HG03558 (cell line): ENCODE data around the gene ZDHHC5.

Source experiments
- ATAC-seq: cut with Tn5 transposase; IDR thresholded peaks from one replicate; pipeline ENCODE4 v1.9.1; 2021; ENCODE audit warnings: moderate number of reproducible peaks; ENCODE audit not compliant: unreplicated experiment; ENCODE audit errors: extremely low read depth

The ZDHHC5 gene

GRCh38 chr11:57727185-57727584 is 59.3 kb downstream of the ZDHHC5 start:
- no peak for ATAC-seq

GRCh38 chr11:57728829-57729228 is 60.9 kb downstream of the ZDHHC5 start:
- no peak for ATAC-seq

- no peak for ATAC-seq
Observed at GRCh38 chr11:57729479-57729878, 61.6 kb downstream of the ZDHHC5 start.

- ATAC-seq, result no peak
Observed at GRCh38 chr11:57732661-57733060, 64.7 kb downstream of the ZDHHC5 start.

GRCh38 chr11:57735619-57736298 is 67.8 kb downstream of the ZDHHC5 start:
- ATAC-seq, result no peak

GRCh38 chr11:57741132-57742086 is 73.5 kb downstream of the ZDHHC5 start, which contains the start of gene SELENOH:
Gene SELENOH (plus strand): TSS chr11:57741491. CDS start chr11:57741596, 105 bp downstream.
- ATAC-seq, result peak; percentile 81

GRCh38 chr11:57742087-57742452 is 74.2 kb downstream of the ZDHHC5 start:
- ATAC-seq, result no peak

GRCh38 chr11:57744357-57744756 is 76.4 kb downstream of the ZDHHC5 start:
- ATAC-seq, result no peak

GRCh38 chr11:57745206-57745605 is 77.3 kb downstream of the ZDHHC5 start:
- ATAC-seq, result no peak

GRCh38 chr11:57746920-57747319 is 79.0 kb downstream of the ZDHHC5 start:
- no peak for ATAC-seq
